Karpas-422 (cell line): Measurements from ENCODE around the gene CFAP410. TPM values are rescaled to one million over a fixed set of nuclear protein-coding genes. Genes with fewer than 3 reads are reported as not detected.

ENCODE experiments used
- DNase-seq: peaks from one replicate; pipeline ENCODE4 v3.0.0-alpha.2; 2015
- H2AFZ ChIP-seq: fragments of 200-600 bp; sonication (generic); 2 replicates; pipeline ENCODE4 v1.6.1; 2014; ENCODE audit warnings: antibody characterized with exemption, low read length, mixed read lengths
- H3K27ac ChIP-seq: fragments of 200-600 bp; sonication (generic); 2 replicates; pipeline ENCODE4 v1.5.1; 2014; ENCODE audit warnings: mild to moderate bottlenecking, low read length, moderate library complexity
- H3K27me3 ChIP-seq: fragments of 200-600 bp; sonication (generic); 2 replicates; pipeline ENCODE4 v1.6.1; 2014; ENCODE audit warnings: low read length, mixed read lengths
- H3K36me3 ChIP-seq: fragments of 200-600 bp; sonication (generic); 2 replicates; pipeline ENCODE4 v1.6.1; 2014; ENCODE audit warnings: low read length, mixed read lengths; ENCODE audit not compliant: insufficient read depth
- H3K4me1 ChIP-seq: fragments of 200-600 bp; sonication (generic); 2 replicates; pipeline ENCODE4 v1.6.1; 2014; ENCODE audit warnings: mild to moderate bottlenecking, low read length, mixed read lengths
- H3K4me2 ChIP-seq: fragments of 200-600 bp; sonication (generic); 2 replicates; pipeline ENCODE4 v1.6.1; 2014; ENCODE audit warnings: low read length, low read depth, mild to moderate bottlenecking; ENCODE audit not compliant: poor library complexity, severe bottlenecking
- H3K4me3 ChIP-seq: fragments of 200-600 bp; sonication (generic); 2 replicates; pipeline ENCODE4 v1.5.1; 2014; ENCODE audit warnings: mild to moderate bottlenecking, antibody characterized with exemption, low read length, mixed read lengths
- H3K79me2 ChIP-seq: fragments of 200-600 bp; sonication (generic); 2 replicates; pipeline ENCODE4 v1.6.1; 2014; ENCODE audit warnings: mild to moderate bottlenecking, low read length, mixed read lengths
- H3K9ac ChIP-seq: fragments of 200-600 bp; sonication (generic); 2 replicates; pipeline ENCODE4 v1.6.0; 2014; ENCODE audit warnings: low read length
- H3K9me2 ChIP-seq: fragments of 200-600 bp; sonication (generic), shearing (Covaris generic); replicated peaks from 2 replicates; pipeline ENCODE4 v1.6.0; 2014; ENCODE audit warnings: mild to moderate bottlenecking, low read length, moderate library complexity; ENCODE audit not compliant: insufficient read depth
- H3K9me3 ChIP-seq: fragments of 300-700, 200-600 bp; sonication (generic); 2 replicates; pipeline ENCODE4 v1.6.1; 2014; ENCODE audit warnings: low read length, mixed read lengths
- H4K20me1 ChIP-seq: fragments of 200-600 bp; sonication (generic); 2 replicates; pipeline ENCODE4 v1.6.1; 2014; ENCODE audit warnings: mild to moderate bottlenecking, antibody characterized with exemption, low read length, low read depth; ENCODE audit not compliant: insufficient read depth
- total RNA-seq: library from RNA; depleted of rRNA; stranded (reverse); fragments of >200 nt; shearing (Covaris generic); gene quantifications from 2 replicates; pipeline ENCODE4 v1.2.3, GENCODE V29; 2014; ENCODE audit warnings: low replicate concordance

The CFAP410 gene
- total RNA-seq, 1 experiment from 2014 or later = 7.9 TPM

DNA sequence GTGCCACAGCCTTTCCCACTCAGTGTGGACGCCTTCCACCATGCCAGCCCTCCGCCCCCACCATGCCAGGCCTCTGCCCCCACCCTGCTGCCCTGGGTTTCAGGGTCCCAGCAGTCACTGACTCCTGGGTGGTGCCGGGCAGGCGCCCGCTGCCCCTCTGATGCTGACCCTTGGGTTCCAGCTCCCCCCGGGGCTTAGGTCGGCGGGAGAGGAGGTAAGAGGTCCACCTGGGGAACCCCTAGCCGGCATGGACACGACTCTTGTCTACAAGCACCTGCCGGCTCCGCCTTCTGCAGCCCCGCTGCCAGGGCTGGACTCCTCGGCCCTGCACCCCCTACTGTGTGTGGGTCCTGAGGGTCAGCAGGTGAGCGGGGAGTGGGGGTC, 46.4 kb downstream of the CFAP410 start:
- Histone ChIP-seq H3K9me2 (no peaks in the 10 kb centered on the region), H3K79me2 (no peaks in the 10 kb centered on the region), H3K9ac (no peak overlapping the region), H3K4me3 (no peak overlapping the region), H3K36me3 (no peaks in the 10 kb centered on the region), H3K4me1 (0 out of 2 replicates have a peak, but pooled peaks cover 2% of the 10 kb centered on the region), H3K4me2 (no peak overlapping the region), H3K27me3 (no peaks in the 10 kb centered on the region), H3K27ac (no peak overlapping the region), H4K20me1 (no peaks in the 10 kb centered on the region; the same call in none of the 2 replicates), H3K9me3 (no peaks in the 10 kb centered on the region), H2AFZ (no peak overlapping the region)
- no peak for DNase-seq

DNA sequence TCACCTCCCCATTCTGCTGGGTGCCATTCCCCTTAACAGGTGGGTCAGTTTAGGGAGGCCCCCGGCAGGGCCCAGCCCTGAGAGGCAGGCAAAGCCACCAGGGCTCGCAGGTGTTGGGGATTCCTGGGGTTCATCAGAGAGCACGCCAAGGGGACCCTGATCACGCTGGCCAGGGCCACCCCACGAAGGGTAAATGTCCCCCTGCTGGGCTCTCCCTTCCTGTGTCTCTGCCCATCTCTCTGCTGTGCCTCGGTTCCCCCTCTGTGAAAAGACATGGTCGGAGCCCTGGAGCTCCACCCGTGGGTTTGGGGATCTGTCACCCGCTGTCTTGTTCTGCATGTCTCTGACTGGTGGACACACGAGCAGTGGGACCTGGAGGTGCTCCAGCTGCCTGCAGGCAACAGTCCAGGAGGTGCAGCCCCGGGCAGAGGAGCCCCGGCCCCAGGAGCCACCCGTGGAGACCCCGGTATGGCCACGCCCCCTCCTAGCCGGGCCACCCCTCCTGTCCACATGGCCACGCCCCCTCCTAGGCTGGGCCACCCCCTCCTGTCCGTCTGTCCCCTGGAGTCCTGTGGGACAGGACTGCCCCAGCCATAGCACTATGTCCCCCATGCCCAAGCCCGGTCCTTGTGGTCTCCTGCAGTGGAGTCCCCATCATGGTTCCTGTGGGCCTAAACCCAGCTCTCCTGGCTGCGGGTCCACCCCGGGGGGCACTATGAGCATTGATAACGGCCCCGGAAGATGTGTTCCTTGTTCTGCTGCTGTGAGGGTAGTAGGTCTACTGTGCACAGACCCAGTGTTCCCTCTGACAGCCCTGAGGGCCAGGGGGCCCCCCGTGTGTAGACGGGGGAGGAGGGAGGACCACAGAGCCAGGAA, 47.0 kb downstream of the CFAP410 start:
- Histone ChIP-seq H3K4me3 (no peak overlapping the region), H3K36me3 (no peaks in the 10 kb centered on the region), H3K4me1 (0 out of 2 replicates have a peak, but pooled peaks cover 2% of the 10 kb centered on the region), H3K79me2 (no peaks in the 10 kb centered on the region), H3K9me3 (no peaks in the 10 kb centered on the region), H3K27ac (no peak overlapping the region), H4K20me1 (no peaks in the 10 kb centered on the region; the same call in none of the 2 replicates), H3K9me2 (no peaks in the 10 kb centered on the region), H3K4me2 (no peak overlapping the region), H3K9ac (no peak overlapping the region), H3K27me3 (no peaks in the 10 kb centered on the region), H2AFZ (no peak overlapping the region)
- no peak for DNase-seq

DNA sequence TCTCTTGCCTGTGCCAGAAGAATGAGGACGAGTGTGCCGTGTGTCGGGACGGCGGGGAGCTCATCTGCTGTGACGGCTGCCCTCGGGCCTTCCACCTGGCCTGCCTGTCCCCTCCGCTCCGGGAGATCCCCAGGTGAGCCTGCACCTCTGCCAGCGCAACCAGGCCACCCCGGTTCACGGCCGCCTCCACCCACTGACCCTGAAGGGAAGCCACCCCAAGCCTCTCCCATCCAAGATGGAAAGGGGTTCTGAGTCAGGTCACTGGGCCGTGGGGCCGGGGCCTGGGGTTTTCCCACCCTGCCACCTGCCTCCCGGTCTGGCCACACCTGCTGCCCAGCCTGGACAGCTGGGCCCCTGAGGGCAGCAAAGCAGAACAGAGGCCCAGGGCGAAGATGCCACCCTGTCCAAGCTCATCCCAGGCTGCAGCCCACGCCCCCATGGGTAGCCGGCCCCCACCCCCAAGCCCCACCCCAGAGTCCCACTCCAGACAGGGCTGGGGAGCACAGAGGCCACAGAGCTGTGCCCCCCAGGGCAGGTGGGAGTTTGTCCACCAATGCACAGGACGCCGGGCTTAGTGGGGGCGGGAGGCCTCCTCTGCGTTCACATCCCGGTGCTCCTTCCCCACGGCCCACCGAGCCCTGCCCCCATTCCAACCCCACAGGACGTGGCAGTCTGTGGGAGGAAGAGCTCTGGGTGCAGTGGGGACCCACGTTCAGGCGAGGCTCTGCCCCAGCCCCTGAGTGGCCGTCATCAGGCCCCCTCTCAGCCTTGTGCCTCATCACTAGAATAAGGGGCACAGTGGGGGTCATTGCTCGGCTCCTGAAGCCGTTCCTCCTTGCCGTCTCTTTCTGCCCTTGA, 47.9 kb downstream of the CFAP410 start:
- Histone ChIP-seq H3K79me2 (no peaks in the 10 kb centered on the region), H3K4me3 (no peak overlapping the region), H3K27ac (no peak overlapping the region), H4K20me1 (no peaks in the 10 kb centered on the region; the same call in 1 of the 2 replicates), H3K9me3 (no peaks in the 10 kb centered on the region), H2AFZ (no peak overlapping the region), H3K9ac (no peak overlapping the region), H3K4me2 (no peak overlapping the region), H3K4me1 (0 out of 2 replicates have a peak, but pooled peaks cover 2% of the 10 kb centered on the region), H3K27me3 (no peaks in the 10 kb centered on the region), H3K9me2 (no peaks in the 10 kb centered on the region), H3K36me3 (no peaks in the 10 kb centered on the region)
- DNase-seq = no peak

DNA sequence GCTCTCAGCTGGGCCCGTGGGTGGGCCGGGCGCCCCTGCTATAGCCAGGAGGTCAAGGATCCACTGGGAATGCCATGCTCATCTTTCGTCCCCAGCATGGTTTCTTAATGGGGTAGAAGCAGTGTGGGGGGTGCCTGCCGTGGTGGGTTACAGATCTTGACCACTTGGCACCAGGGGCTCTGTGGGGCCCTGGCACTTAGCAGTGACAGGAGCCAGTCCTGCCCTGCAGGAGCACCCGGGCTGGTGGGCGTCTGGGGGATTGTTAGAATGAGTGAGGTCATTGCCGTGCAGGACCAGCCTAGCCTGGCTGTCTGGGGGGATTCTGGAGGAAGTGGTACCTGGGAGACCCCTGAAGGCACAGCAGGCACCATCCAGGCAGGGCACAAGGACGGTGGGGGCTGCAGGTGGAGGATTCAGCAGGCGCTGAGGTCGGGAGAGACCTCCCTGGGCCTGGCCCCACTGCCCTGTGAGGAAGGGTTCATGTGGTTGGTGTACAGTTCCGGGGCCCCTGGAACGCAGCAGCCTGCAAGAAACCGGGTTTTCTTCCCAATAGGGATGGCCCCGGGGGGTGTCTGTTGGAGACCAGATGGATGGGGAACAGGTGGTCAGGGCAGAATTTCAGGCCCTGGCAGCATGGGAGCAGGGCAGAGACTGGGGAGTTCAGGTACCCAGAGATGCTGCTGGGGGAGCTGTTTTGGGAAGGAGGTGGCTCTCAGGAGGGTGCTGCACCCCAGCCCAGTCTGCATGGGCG, 48.7 kb downstream of the CFAP410 start:
- Histone ChIP-seq H3K4me3 (no peak overlapping the region), H3K4me1 (0 out of 2 replicates have a peak, but pooled peaks cover under 1% of the 10 kb centered on the region), H3K9me2 (no peaks in the 10 kb centered on the region), H3K9ac (no peak overlapping the region), H3K36me3 (no peaks in the 10 kb centered on the region), H3K79me2 (no peaks in the 10 kb centered on the region), H3K9me3 (no peaks in the 10 kb centered on the region), H2AFZ (no peak overlapping the region), H3K4me2 (no peak overlapping the region), H4K20me1 (no peaks in the 10 kb centered on the region; the same call in 1 of the 2 replicates), H3K27ac (no peak overlapping the region), H3K27me3 (no peaks in the 10 kb centered on the region)
- no peak for DNase-seq

DNA sequence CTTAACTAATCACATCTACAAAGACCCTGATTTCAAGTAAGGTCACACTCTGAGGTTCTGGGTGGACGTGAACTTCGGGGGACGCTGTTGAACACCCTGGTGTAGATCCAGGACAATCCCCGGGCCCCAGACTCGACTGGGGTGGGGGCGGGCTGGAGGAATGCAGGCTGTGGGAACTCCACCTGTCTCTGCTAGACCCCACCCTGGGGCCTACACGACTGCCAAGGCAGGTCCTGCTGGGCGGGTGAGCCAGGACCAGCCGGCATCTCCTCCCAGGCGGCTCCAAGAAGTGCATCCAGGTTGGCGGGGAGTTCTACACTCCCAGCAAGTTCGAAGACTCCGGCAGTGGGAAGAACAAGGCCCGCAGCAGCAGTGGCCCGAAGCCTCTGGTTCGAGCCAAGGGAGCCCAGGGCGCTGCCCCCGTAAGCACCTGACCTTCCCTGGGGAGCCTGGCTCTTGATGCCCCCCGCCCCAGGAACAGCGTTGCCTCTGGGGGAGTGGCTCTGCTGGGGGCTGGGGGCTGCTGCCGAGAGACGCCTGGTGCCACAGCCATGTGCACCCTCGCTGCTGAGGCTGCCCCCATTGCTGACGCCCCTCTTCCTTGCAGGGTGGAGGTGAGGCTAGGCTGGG, 49.7 kb downstream of the CFAP410 start:
- H3K4me2 ChIP-seq = no peak overlapping the region
- H3K27ac ChIP-seq = no peak overlapping the region
- H3K4me1 ChIP-seq = no peaks in the 10 kb centered on the region
- H3K27me3 ChIP-seq = no peaks in the 10 kb centered on the region
- no peak overlapping the region for H2AFZ ChIP-seq
- no peaks in the 10 kb centered on the region; the same call in 1 of the 2 replicates for H4K20me1 ChIP-seq
- DNase-seq = no peak
- no peaks in the 10 kb centered on the region for H3K79me2 ChIP-seq
- H3K36me3 ChIP-seq = no peaks in the 10 kb centered on the region
- no peak overlapping the region for H3K4me3 ChIP-seq
- no peaks in the 10 kb centered on the region for H3K9me2 ChIP-seq
- no peaks in the 10 kb centered on the region for H3K9me3 ChIP-seq
- H3K9ac ChIP-seq = no peak overlapping the region

DNA sequence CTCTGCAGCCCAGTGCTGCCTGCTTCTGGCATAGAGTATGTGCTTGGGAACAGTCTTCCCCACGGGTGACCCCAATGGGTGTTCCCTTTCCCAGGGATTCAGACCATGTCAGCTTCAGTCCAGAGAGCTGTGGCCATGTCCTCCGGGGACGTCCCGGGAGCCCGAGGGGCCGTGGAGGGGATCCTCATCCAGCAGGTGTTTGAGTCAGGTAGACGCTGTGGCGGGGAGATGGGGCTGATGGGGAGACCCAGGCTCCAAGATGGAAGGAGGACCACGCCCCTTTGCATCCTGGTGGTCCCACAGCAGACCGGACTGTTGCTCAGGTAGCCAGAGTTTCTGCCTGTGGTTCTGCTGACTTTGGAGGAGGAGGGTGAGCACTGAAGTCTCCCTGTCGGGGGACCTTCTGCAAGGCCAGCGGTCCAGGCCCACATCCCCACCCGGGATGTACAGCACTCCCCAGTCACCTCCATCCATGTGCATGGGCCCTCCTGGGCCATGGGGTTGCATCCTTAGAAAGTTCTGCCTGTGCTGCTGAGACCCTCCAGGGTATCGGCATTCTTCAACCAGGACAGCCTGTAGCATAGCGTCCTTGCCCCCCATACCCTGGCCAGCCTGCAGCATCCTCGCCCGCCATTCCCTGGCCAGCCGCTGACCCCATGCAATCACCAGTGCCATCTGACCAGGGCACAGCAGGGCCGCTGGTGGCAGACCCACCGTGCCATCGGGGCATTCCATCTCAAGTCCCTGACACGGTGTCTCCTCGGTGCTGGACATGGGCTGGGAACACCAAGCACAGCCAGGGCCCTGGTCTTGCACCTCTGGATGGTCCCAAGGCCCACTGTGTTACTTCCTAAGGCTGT, 50.7 kb downstream of the CFAP410 start:
- H3K9me3 ChIP-seq = no peaks in the 10 kb centered on the region
- H3K4me1 ChIP-seq = peaks cover 6% of the 10 kb centered on the region
- H3K9ac ChIP-seq = no peak overlapping the region
- H3K36me3 ChIP-seq = no peaks in the 10 kb centered on the region
- H2AFZ ChIP-seq = no peak overlapping the region
- no peak for DNase-seq
- H4K20me1 ChIP-seq = no peaks in the 10 kb centered on the region; the same call in 1 of the 2 replicates
- no peaks in the 10 kb centered on the region for H3K27me3 ChIP-seq
- H3K79me2 ChIP-seq = no peaks in the 10 kb centered on the region
- H3K9me2 ChIP-seq = no peaks in the 10 kb centered on the region
- H3K4me2 ChIP-seq = no peak overlapping the region
- H3K4me3 ChIP-seq = no peak overlapping the region
- no peak overlapping the region for H3K27ac ChIP-seq
